ES-I3 (cell line): ENCODE data around the gene USP38.
"Not testable (repeated sequence)": the region's sequence is repeated elsewhere in the genome, so short reads cannot be mapped to it uniquely, and the experiment has no call there.

Experiments
- H3K36me3 ChIP-seq: 2 replicates; pipeline ENCODE4 v1.6.1; 2013; ENCODE audit warnings: mild to moderate bottlenecking, low read length, control low read depth, moderate library complexity; ENCODE audit not compliant: insufficient read depth
- H3K4me1 ChIP-seq: 2 replicates; pipeline ENCODE4 v1.6.1; 2013; ENCODE audit warnings: mild to moderate bottlenecking, control low read depth, low read length; ENCODE audit not compliant: insufficient read depth
- H3K9ac ChIP-seq: 2 replicates; pipeline ENCODE4 v1.6.1; 2013; ENCODE audit warnings: low read depth, mild to moderate bottlenecking, low read length, moderate library complexity
- H3K9me3 ChIP-seq: 2 replicates; pipeline ENCODE4 v1.6.1; 2013; ENCODE audit warnings: mild to moderate bottlenecking, low read length, moderate library complexity; ENCODE audit not compliant: control insufficient read depth, insufficient read depth

USP38 gene

DNA sequence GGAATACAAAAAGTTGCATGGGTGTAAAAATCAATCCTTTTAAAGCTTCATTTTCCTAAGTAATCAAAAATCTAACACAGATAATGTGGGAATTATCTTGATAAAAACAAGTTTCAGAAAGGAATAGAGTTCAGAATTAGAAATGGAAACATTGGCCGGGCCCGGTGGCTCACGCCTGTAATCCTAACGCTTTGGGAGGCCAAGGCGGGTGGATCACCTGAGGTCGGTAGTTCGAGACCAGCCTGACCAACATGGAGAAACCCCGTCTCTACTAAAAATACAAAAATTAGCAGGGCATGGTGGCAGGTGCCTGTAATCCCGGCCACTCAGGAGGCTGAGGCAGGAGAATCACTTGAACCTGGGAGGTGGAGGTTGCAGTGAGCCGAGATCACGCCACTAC is 52.5 kb downstream of the USP38 start:
- not testable (repeated sequence) for H3K9ac ChIP-seq, H3K4me1 ChIP-seq, H3K9me3 ChIP-seq, H3K36me3 ChIP-seq

DNA sequence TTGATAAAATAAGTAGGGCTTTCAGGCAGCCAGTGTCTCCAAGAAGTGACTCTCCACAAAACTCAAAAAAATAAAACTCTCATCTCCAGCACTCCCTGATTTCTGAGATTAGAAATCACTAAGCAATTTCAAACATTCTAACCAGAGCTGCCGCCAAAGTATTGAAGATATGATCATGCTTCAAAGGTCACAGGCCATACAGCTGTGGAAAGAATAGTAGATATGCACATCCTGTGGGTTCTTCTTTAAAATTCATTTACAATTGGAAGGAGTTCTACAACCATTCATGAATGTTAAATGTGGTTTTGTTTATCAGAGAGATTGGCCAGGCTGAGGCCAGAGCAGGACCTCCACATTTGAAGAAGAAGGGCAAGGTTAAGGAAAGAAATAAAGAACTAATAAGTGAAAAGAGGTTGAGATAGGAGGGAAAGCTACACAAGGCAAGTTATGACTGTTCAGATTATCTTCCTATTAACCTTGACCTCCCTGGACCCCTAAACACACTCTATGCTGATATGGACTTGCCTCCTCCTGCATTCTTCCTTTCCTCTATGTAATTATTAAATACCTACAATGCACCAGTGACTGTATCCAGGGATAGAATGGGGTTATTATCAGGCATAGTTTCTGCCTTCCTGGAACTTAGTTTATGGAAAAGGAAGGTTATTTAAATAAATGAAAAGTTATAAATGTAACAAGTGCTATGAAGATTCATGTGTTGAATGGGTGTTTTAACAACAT is 56.4 kb downstream of the USP38 start:
- Histone ChIP-seq H3K9me3 (no peaks in the 10 kb centered on the region), H3K4me1 (no peaks in the 10 kb centered on the region), H3K9ac (no peak overlapping the region)

DNA sequence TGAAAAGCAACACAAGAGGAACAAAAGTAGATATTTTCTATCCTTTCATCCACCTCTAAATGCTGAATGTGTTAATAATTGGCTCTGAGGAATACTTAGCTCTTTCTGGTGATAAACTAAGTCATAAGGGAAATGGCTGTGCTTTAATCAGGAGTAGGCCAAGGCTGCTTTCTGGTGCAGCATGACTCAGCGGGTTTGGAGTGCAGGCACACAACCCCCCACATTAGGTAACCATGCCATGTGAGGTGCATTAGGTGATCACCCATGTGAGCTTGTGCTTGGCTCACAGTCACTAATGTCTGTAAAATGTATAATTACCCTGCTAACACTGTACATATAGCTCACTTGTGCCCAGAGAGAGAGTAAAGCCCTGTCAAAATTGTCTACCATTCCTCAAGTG is 57.2 kb downstream of the USP38 start:
- Histone ChIP-seq H3K9ac (no peak overlapping the region), H3K36me3 (no peaks in the 10 kb centered on the region), H3K9me3 (no peaks in the 10 kb centered on the region), H3K4me1 (no peaks in the 10 kb centered on the region)

More for the DNA sequence above, 56.4 kb downstream of the USP38 start:
- H3K36me3 ChIP-seq = no peaks in the 10 kb centered on the region

DNA sequence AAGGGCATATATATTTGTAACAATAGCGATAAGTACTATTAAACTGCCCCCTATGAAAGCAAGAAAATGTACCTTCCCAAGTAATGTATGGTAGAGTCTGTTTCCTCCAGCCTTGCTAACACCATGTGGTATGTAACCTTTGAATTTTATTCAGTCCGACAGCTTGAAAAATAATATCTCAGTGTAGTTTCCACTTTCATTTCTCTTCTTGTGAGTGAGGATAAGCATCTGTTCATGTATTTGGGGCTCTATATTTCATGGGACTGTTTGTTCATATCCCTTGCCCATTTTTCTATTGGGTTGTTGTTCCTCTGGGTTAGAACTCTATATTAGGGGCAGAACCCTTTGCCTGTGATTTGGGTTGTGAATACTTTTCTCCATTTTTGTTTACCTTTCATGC is 58.3 kb downstream of the USP38 start:
- Histone ChIP-seq H3K9ac (no peak overlapping the region), H3K4me1 (no peaks in the 10 kb centered on the region), H3K36me3 (no peaks in the 10 kb centered on the region), H3K9me3 (no peaks in the 10 kb centered on the region)

DNA sequence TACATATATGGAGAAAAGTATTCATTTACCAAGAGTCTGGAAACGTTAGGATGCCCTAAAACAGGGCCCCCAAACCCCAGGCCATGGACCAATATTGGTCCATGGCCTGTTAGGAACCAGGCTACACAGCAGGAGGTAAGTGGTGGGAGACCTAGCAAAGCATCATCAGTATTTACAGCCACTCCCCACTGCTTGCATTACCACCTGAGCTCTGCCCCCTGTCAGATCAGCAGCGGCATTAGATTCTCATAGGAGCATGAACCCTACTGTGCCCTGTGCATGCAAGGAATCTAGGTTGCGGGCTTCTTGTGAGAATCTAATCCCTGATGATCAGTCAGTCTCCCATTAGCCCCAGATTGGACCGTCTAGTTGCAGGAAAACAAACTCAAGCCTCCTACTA is 62.3 kb downstream of the USP38 start:
- no peak overlapping the region for H3K9ac ChIP-seq
- no peaks in the 10 kb centered on the region for H3K9me3 ChIP-seq
- H3K4me1 ChIP-seq = no peaks in the 10 kb centered on the region; the same call in 1 of the 2 replicates
- H3K36me3 ChIP-seq = no peaks in the 10 kb centered on the region

DNA sequence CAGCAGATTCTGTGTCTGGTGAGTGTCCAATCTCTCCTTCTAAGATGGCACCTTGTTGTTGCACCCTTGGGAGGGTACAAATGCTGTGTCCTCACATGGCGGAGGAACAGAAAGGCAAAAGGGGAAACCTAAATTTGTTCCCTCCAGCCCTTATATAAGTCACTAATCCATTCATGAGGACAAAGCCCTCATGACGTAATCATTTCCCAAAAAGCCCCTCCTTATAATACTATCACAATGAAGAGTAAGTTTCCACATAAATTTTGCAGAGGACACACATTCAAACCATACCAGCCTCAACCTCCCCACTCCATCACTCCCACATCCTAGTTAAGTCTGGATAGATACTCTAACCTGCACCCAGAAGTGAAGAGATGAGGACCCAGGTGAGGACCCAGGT is 63.1 kb downstream of the USP38 start:
- H3K36me3 ChIP-seq = no peaks in the 10 kb centered on the region
- H3K9me3 ChIP-seq = no peaks in the 10 kb centered on the region
- H3K9ac ChIP-seq = no peak overlapping the region
- H3K4me1 ChIP-seq = no peaks in the 10 kb centered on the region; the same call in 1 of the 2 replicates

DNA sequence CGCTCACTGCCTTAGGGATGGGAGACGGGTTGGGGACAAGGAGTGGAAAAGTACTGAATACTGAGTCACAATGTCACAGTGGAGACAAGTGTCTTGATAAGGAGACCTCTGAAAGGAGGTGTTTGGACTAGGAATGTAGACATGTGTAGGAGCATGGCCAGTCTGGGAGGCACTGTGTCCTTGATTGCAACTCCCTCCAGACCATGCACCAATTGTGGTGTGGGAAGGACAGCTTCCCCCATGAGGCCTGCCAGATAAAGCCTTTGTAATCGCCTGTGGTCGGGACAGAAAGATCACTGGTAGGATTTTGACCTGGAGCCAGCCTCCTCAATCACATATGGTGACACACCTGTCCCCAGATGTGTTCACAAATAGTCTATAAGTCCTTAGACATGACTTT is 64.1 kb downstream of the USP38 start:
- no peaks in the 10 kb centered on the region for H3K9me3 ChIP-seq
- no peaks in the 10 kb centered on the region for H3K36me3 ChIP-seq
- H3K9ac ChIP-seq = no peak overlapping the region
- no peaks in the 10 kb centered on the region; the same call in 1 of the 2 replicates for H3K4me1 ChIP-seq

DNA sequence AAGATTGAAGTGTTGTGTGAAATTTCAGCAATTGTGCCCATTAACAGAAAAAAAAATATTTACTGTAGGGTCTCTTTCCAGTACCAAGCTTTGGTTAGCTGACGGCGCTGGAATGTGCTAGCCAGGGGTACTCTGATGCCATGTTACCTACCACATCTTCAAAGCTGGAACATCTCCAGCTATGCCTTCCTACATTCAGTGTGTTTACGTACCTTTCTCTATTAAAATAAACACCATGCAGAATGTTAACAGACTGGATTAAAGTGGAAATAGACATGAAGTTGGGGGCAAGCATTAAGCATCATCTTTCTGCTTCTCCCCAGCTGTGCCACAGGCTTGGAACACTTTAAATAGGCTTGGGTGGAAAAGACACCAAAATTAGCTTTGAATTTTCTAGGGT is 65.9 kb downstream of the USP38 start:
- no peak overlapping the region for H3K9ac ChIP-seq
- H3K4me1 ChIP-seq = no peaks in the 10 kb centered on the region; the same call in 1 of the 2 replicates
- H3K9me3 ChIP-seq = no peaks in the 10 kb centered on the region
- H3K36me3 ChIP-seq = no peaks in the 10 kb centered on the region

DNA sequence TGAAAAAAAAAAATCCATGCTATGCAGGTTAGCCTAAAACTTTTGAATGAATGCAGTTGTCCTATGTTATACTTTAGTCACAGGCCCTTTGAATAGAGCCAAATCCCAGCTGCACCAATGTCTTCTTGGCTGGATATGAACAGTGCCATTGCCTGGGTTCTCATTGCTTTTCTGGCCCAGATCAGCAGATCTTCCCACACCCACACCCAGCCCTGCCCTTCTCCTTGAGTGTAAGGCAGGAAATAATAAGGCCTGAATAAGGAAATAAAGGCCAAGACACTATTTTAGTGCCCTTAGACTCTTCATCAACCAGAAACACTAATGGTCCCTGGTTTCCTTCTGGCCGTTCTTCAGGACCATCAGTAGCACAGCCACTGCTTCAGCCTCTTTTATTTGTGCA is 66.6 kb downstream of the USP38 start:
- no peak overlapping the region for H3K9ac ChIP-seq

DNA sequence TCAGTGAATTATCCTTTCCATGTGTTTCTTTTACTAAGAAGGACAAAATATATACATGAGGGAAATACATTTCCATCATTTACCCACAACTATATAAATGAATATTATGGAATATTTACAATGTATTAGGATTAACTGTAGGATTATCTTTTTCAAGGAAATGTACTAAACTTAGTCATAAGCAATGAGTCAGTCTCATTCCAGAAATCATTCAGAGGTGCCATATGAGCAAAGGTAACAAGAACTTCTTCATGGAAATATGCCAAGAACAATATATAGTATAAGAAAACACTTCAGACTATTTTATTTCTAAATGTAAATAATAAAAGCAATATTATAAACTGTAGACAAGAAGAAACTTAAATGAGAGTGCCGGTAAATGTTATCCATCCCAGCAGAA is 67.1 kb downstream of the USP38 start:
- no peaks in the 10 kb centered on the region for H3K9me3 ChIP-seq
- no peak overlapping the region for H3K9ac ChIP-seq
- no peaks in the 10 kb centered on the region; the same call in 1 of the 2 replicates for H3K4me1 ChIP-seq
- H3K36me3 ChIP-seq = no peaks in the 10 kb centered on the region

More for the DNA sequence above, 66.6 kb downstream of the USP38 start:
- Histone ChIP-seq H3K9me3 (no peaks in the 10 kb centered on the region), H3K36me3 (no peaks in the 10 kb centered on the region), H3K4me1 (no peaks in the 10 kb centered on the region; the same call in 1 of the 2 replicates)

DNA sequence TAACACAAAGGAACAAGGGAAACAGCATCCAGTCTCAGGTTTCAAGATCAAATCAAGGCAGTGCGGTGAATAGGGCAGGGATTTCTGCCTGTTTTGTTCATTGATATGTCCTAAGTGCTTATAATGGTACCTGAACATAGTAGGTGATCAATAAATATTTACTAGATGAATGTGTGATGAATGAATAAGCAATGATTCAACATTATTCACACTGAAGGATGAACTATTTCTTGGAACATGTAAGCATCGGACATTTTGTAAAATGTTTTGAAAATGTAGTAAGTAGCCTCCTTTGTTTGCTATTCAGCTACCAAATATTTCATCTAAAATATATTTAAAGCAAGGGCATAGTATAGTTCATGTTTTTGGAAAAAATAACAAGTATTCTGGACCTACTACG is 67.8 kb downstream of the USP38 start:
- H3K4me1 ChIP-seq = no peaks in the 10 kb centered on the region; the same call in 1 of the 2 replicates
- no peaks in the 10 kb centered on the region for H3K36me3 ChIP-seq
- no peaks in the 10 kb centered on the region for H3K9me3 ChIP-seq
- H3K9ac ChIP-seq = no peak overlapping the region

DNA sequence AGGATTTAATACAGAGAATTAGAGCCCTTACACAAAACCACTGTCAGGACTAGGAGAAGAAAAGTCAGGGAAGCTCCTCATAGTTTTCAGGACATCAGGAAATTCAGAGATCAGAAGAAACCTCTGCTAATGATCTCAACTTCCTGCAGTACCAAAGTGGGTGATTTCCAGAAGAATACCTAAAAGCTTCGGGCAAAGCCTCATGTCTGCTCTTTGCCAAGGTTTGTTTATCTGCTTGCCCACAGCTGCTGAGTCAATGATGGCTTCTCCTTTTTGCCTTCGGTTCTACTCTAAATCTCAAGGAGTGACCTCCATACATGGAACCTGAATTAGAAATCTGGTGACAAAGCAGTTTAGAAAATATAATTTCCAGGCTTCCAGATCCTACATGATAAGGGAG is 68.4 kb downstream of the USP38 start:
- H3K9me3 ChIP-seq = no peaks in the 10 kb centered on the region
- H3K4me1 ChIP-seq = no peaks in the 10 kb centered on the region; the same call in 1 of the 2 replicates
- no peak overlapping the region for H3K9ac ChIP-seq
- no peaks in the 10 kb centered on the region for H3K36me3 ChIP-seq

DNA sequence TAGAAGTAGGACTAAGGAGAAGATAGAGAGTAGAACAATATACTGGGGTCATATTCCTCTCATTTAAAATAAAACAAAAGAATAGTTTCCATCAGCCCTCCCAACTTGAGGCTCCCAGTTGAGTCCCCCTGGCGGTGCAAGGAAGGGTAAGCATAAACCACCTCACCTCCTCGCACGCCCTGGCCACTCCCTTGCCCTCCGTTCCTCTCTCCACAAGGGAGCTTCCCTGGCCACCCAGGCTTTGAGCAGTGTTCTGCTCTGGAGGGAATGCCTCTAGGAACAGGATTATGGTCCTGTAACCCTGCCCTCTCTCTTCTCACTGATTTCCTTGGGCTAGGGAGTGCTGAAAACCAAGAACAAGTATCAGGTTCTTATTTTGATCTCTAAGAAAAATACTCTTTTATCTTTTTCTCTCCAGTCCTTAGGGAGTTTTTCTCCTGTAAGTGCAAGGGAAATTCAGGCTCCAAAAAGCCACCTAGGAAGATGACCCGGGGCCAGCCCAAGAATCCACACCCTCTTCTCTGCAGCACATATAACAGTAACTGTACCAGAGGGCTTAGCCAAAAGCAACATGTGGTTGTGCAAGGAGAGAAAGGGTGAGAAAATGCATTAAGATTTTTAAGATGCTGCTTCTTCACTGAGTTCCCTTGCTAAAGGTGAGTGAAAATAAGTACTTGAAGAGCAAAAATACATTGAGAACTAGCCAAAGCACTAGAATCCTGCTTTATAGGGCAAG is 69.9 kb downstream of the USP38 start:
- Histone ChIP-seq H3K36me3 (no peaks in the 10 kb centered on the region), H3K9me3 (no peaks in the 10 kb centered on the region), H3K4me1 (no peaks in the 10 kb centered on the region; the same call in 1 of the 2 replicates), H3K9ac (no peak overlapping the region)

DNA sequence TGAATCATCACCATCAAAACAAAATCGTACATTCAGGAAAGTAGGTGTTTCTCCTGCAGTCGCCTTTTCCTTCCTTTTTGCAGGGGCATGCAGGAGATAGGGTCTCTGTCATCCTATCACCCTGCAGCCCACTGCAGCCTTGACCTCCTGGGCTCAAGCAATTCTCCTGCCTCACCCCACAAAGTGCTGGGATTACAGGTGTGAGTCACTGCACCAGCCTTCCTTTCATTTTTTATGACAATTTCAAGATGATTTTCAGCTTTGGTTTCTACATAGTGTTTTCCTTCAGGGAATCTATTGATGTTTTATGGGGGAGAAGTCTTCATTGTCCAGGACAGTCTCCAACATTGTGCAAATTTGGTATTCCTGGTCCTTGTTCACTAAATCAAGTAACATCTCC is 71.7 kb downstream of the USP38 start:
- Histone ChIP-seq H3K4me1 (no peaks in the 10 kb centered on the region), H3K9ac (no peak overlapping the region), H3K9me3 (no peaks in the 10 kb centered on the region), H3K36me3 (no peaks in the 10 kb centered on the region)

DNA sequence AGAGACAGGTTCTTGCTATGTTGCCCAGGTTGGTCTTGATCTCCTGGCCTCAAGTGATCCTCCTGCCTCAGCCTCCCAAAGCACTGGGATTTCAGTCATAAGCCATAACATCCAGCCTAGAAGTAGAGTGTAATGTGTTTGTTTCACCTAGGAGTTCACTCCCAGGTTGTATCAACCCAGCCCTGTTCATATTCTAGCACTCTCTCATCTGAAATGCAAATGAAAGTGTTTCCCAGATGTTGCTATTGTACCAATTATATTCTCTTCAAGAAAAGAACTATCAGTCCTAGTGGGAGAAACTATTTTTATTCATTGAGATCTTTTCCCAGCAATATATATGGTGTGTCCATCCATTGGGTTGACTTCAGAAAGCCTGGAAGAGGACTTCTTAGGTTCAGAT is 72.6 kb downstream of the USP38 start:
- Histone ChIP-seq H3K4me1 (no peaks in the 10 kb centered on the region), H3K36me3 (no peaks in the 10 kb centered on the region), H3K9ac (no peak overlapping the region), H3K9me3 (no peaks in the 10 kb centered on the region)
